ENCODE results near the gene FAM149B1. TPM values are rescaled to one million over a fixed set of nuclear protein-coding genes. Genes with fewer than 3 reads are reported as not detected.

Gene FAM149B1
- total RNA-seq, 3 donors from 2014 or later (not counting 1 experiment from before 2014, with no cell fraction given), result 12.7 to 17.6 (median 12.8) TPM

GRCh38 chr10:73126343-73126742 is 41.6 kb upstream of the FAM149B1 start:
- 96% methylated on average over 2 of the region's 2 CpGs for WGBS (ENCODE audit: insufficient coverage)
- H3K9me3 ChIP-seq (ENCODE audit: control insufficient read depth, insufficient read depth, low read length), result no peaks in the 10 kb centered on the region
- TF ChIP-seq, protein P1, sequence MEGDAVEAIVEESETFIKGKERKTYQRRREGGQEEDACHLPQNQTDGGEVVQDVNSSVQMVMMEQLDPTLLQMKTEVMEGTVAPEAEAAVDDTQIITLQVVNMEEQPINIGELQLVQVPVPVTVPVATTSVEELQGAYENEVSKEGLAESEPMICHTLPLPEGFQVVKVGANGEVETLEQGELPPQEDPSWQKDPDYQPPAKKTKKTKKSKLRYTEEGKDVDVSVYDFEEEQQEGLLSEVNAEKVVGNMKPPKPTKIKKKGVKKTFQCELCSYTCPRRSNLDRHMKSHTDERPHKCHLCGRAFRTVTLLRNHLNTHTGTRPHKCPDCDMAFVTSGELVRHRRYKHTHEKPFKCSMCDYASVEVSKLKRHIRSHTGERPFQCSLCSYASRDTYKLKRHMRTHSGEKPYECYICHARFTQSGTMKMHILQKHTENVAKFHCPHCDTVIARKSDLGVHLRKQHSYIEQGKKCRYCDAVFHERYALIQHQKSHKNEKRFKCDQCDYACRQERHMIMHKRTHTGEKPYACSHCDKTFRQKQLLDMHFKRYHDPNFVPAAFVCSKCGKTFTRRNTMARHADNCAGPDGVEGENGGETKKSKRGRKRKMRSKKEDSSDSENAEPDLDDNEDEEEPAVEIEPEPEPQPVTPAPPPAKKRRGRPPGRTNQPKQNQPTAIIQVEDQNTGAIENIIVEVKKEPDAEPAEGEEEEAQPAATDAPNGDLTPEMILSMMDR (IDR thresholded peaks at IDR 0.05), result no peak
- peaks cover 5% of the 10 kb centered on the region for H3K36me3 Mint-ChIP-seq
- no peak overlapping the region for H3K27ac Mint-ChIP-seq
- no peaks in the 10 kb centered on the region for H3K27me3 Mint-ChIP-seq (ENCODE audit: low read depth in 2 of 2)
- H3K4me1 Mint-ChIP-seq, result no peaks in the 10 kb centered on the region
- ATAC-seq (no peak), DNase-seq (no peak)
- no peaks in the 10 kb centered on the region for H3K4me1 ChIP-seq (ENCODE audit: control insufficient read depth, insufficient read depth, low read length)
- H3K27ac ChIP-seq (ENCODE audit: low read length), result no peak overlapping the region
- no peaks in the 10 kb centered on the region for H3K27me3 ChIP-seq (ENCODE audit: control insufficient read depth, insufficient read depth, low read length)
- intact Hi-C loops (cut with micrococcal nuclease), result no loop called here
- H3K4me3 ChIP-seq (ENCODE audit: low read length), result no peak overlapping the region
- no peaks in the 10 kb centered on the region for H3K9me3 Mint-ChIP-seq
- H3K4me3 Mint-ChIP-seq, result no peak overlapping the region
- peaks cover 34% of the 10 kb centered on the region for H3K36me3 ChIP-seq (ENCODE audit: control insufficient read depth, insufficient read depth, low read length)

GRCh38 chr10:73131301-73131700 is 36.6 kb upstream of the FAM149B1 start:
- no peak overlapping the region for H3K27ac Mint-ChIP-seq
- ATAC-seq, result no peak
- Histone ChIP-seq H3K4me1 (ENCODE audit: control insufficient read depth, insufficient read depth, low read length) (no peaks in the 10 kb centered on the region), H3K4me3 (ENCODE audit: low read length) (no peak overlapping the region), H3K27ac (ENCODE audit: low read length) (no peak overlapping the region), H3K36me3 (ENCODE audit: control insufficient read depth, insufficient read depth, low read length) (peaks cover 69% of the 10 kb centered on the region), H3K27me3 (ENCODE audit: control insufficient read depth, insufficient read depth, low read length) (no peaks in the 10 kb centered on the region), H3K9me3 (ENCODE audit: control insufficient read depth, insufficient read depth, low read length) (no peaks in the 10 kb centered on the region)
- 80% methylated on average over 2 of the region's 2 CpGs for WGBS (ENCODE audit: insufficient coverage)
- no peaks in the 10 kb centered on the region for H3K27me3 Mint-ChIP-seq (ENCODE audit: low read depth in 2 of 2)
- no peaks in the 10 kb centered on the region for H3K9me3 Mint-ChIP-seq
- TF ChIP-seq, protein P1 (IDR thresholded peaks at IDR 0.05), result no peak
- no peaks in the 10 kb centered on the region for H3K4me1 Mint-ChIP-seq
- H3K36me3 Mint-ChIP-seq, result peaks cover 26% of the 10 kb centered on the region
- no peak overlapping the region for H3K4me3 Mint-ChIP-seq
- no peak for DNase-seq
- intact Hi-C loops (cut with micrococcal nuclease), result no loop called here

- H3K27me3 ChIP-seq (ENCODE audit: control insufficient read depth, insufficient read depth, low read length), result no peaks in the 10 kb centered on the region
- peaks cover 26% of the 10 kb centered on the region for H3K36me3 Mint-ChIP-seq
- no peaks in the 10 kb centered on the region for H3K4me1 Mint-ChIP-seq
- peaks cover 73% of the 10 kb centered on the region for H3K36me3 ChIP-seq (ENCODE audit: control insufficient read depth, insufficient read depth, low read length)
- intact Hi-C loops (cut with micrococcal nuclease), result no loop called here
- 100% methylated on average over 2 of the region's 2 CpGs for WGBS (ENCODE audit: insufficient coverage)
- no peaks in the 10 kb centered on the region for H3K9me3 ChIP-seq (ENCODE audit: control insufficient read depth, insufficient read depth, low read length)
- no peak overlapping the region for H3K4me3 Mint-ChIP-seq
- H3K27ac ChIP-seq (ENCODE audit: low read length), result no peak overlapping the region
- DNase-seq (no peak), ATAC-seq (no peak)
- TF ChIP-seq, protein P1 (IDR thresholded peaks at IDR 0.05), result no peak
- H3K27ac Mint-ChIP-seq, result peak overlapping the region in 1 of 2 donors; percentile 14
- no peaks in the 10 kb centered on the region for H3K4me1 ChIP-seq (ENCODE audit: control insufficient read depth, insufficient read depth, low read length)
- no peak overlapping the region for H3K4me3 ChIP-seq (ENCODE audit: low read length)
- no peaks in the 10 kb centered on the region for H3K27me3 Mint-ChIP-seq (ENCODE audit: low read depth in 2 of 2)
- H3K9me3 Mint-ChIP-seq, result no peaks in the 10 kb centered on the region
These were observed 35.8 kb upstream of the FAM149B1 start for GRCh38 chr10:73131913-73132686.

DNA sequence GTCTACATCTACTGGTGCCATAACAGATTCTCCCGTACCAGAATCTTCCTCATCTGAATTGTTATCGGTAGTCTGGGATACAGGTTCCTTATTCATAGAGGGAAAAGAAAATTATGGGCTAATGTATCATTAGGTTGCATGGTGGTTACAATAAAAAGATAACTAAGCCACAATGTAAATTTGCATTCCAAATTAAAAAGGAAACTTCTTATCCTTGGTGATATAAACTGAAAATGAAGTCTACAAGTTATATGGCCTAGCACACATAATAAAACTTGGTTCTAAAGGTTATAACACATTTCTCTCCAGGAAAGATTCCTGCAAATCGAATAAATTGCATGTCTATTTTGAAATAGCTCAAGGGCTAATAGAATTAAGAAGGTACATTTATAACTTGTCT is 33.2 kb upstream of the FAM149B1 start:
- H3K27me3 ChIP-seq (ENCODE audit: control insufficient read depth, insufficient read depth, low read length), result no peaks in the 10 kb centered on the region
- H3K27me3 Mint-ChIP-seq (ENCODE audit: low read depth in 2 of 2), result no peaks in the 10 kb centered on the region
- peaks cover 78% of the 10 kb centered on the region for H3K36me3 ChIP-seq (ENCODE audit: control insufficient read depth, insufficient read depth, low read length)
- TF ChIP-seq, protein P1 (IDR thresholded peaks at IDR 0.05), result no peak
- intact Hi-C loops (cut with micrococcal nuclease), result no loop called here
- H3K4me1 Mint-ChIP-seq, result no peaks in the 10 kb centered on the region
- H3K36me3 Mint-ChIP-seq, result peaks cover 26% of the 10 kb centered on the region
- no peak overlapping the region for H3K4me3 ChIP-seq (ENCODE audit: low read length)
- no peaks in the 10 kb centered on the region for H3K9me3 Mint-ChIP-seq
- H3K4me3 Mint-ChIP-seq, result no peak overlapping the region
- no peaks in the 10 kb centered on the region for H3K9me3 ChIP-seq (ENCODE audit: control insufficient read depth, insufficient read depth, low read length)
- WGBS (ENCODE audit: insufficient coverage), result 100% methylated on average over 2 of the region's 3 CpGs
- no peak for ATAC-seq
- H3K27ac ChIP-seq (ENCODE audit: low read length), result no peak overlapping the region
- H3K4me1 ChIP-seq (ENCODE audit: control insufficient read depth, insufficient read depth, low read length), result no peaks in the 10 kb centered on the region
- no peak for DNase-seq
- H3K27ac Mint-ChIP-seq, result no peak overlapping the region
